GM18502 (cell line): ENCODE results near the gene USP51.
"Not testable (repeated sequence)": the region's sequence is repeated elsewhere in the genome, so short reads cannot be mapped to it uniquely, and the experiment has no call there.

Source experiments
- ATAC-seq: cut with Tn5 transposase; IDR thresholded peaks from one replicate; pipeline ENCODE4 v1.9.1; 2021; ENCODE audit warnings: mild to moderate bottlenecking; ENCODE audit not compliant: unreplicated experiment, poor library complexity

USP51 gene

DNA sequence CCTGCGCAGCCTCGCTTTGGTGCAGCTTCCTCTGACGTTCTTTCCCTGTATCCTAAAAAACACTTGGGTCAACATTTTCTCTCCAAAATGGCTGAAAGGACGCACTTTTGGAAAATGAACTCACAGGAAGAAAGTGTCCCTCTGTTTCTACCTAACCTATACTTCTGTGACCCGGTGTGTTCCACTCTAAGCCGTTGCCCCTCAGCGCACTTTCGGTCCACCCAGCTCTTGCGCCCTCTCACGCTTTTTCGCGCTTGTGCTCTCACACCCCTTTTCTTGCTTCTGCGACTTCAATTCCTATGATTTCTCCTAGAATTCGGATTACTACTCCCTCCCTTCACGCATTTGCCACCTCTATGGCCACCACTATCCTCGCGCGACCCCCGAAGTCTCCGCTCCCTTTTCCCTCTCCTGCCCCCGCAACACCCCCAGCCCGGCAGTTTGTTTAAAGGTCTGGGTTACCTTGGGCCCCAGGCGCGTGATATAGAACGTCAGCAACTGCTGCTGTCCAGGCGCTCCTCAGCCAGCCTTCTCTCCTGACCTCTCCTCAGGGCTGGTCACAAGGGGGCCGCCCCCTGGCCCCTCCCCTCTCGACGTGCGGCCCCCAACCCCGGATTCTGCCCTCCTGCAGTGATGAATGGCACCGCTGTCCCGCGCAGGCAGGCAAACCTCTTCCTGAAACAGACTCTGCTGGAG, at the start of gene USP51:
TSS of gene USP51 (minus strand) at position 535 of the 696 bp plus-strand sequence. CDS start 909 bp downstream, outside the sequence.
- ATAC-seq: peak; percentile 63

DNA sequence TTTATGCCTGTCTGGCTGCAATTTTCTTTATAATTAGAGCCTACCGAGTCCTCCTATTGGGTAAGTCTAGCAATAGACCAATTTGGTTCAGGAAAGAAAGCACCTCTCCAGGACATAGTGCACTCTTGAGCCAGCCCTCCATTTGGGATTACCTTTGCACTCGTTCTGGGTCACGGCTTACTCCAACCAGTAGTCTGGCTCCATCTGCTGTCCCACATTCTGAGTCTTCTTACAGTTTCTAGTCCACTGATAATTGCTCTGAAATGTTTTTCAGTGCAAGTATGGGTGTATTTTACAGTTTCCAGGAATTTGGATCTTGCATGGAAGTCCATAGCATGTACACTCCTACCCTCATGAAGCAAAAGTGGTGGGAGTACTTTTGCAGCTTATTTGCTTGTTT, 34.8 kb upstream of the USP51 start:
- no peak for ATAC-seq

DNA sequence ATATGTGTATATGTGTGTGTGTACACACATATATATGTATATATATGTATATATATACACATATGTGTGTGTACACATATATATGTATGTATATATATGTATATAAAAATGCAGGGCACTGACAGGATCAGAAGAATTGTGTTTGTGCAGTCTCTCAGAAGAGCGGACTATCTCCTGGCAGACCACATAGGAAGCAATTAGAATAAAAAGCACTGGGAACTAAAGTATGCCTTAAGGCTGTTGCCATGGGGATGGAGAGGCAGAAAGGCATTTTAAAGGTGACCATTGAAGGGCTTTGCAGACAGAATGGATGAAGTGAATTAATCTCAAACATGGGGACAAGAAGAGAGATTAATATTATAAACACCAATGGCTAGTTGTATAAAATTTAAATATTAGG, 33.7 kb upstream of the USP51 start:
- ATAC-seq: no peak

DNA sequence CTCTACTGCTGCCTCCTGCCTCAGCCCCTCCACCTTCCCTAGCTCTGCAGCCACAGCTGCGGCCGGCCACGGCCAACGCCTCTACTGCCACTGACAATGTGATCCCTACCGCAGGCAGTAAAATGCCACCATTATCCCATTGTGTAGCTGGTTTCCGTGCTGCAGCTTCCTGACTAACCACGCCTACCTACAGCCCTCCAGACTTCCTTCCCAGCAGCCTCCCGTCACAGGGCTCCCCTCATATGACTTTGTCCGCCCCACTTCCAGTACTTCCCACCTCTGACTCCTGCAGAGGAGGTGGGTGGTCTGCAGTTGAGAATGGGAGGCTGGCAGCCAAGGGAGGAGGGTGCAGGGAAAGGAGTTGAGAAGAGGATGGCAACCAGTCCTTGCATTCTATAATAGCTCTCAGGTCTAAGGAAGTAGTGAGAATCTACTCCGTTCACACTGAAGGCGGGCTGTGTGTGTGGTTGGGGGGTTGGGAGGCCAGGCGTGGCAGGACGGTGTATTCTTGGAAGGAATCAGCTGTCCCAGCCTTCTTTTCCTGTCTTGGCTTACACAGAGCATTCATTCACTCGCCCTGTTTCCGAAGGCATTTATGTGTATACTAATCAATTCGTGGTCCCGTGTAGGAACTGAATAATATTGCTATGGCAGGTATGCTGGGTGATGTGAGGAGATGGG, 33.1 kb upstream of the USP51 start:
- no peak for ATAC-seq

DNA sequence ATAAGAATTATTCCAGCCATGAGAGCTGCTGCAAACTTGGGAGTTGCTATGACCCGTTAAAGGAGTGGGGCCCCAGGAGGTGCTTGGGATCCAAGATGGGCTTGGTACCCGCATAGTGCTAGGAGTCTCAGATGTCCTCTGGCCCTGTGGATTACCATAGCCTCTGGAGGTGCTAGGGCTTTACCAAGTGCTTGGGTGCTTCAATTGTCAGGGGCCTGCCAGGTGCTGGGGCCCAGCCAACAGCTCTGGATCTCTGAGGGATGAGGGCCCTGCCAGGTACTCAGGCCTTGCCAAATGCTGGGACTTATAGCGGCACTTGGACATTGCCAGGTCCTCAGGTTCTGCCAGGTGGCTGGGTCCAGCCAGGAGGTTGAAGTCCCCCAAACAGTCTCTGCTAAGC, 32.0 kb upstream of the USP51 start:
- no peak for ATAC-seq

DNA sequence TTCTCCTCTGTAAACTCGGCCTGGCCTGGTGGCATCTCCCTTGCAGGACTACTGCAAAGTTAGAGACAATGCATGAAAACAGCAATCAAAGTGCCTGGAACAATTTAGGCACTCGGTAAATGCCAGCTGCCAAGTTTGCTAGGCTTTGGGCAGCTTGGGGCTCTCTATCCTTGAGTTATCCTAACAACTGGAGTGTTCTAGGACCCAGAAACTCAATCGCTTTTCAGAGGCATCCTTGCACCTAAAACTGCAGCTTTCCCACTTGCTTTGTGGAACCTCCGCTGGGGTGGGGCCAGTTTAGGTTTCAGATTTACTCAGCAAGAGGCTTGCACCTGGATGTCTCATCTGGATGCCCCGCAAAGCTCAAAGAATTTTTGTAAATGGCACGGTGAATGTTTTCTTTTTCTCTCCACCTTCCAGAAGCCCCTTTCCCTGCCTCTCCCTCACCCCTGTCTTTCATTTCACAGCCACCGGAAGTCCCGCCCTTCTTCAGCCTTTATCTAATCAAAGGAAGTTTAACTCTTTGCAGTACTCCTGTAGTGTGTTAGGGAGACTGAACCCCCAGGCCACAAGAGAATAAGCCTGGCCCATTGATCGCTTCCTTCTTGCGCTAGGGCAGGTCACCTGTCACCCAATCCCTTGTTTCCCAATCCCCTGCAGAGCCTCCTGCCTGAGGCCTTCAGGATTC, 27.3 kb upstream of the USP51 start:
- ATAC-seq: not testable (repeated sequence)

DNA sequence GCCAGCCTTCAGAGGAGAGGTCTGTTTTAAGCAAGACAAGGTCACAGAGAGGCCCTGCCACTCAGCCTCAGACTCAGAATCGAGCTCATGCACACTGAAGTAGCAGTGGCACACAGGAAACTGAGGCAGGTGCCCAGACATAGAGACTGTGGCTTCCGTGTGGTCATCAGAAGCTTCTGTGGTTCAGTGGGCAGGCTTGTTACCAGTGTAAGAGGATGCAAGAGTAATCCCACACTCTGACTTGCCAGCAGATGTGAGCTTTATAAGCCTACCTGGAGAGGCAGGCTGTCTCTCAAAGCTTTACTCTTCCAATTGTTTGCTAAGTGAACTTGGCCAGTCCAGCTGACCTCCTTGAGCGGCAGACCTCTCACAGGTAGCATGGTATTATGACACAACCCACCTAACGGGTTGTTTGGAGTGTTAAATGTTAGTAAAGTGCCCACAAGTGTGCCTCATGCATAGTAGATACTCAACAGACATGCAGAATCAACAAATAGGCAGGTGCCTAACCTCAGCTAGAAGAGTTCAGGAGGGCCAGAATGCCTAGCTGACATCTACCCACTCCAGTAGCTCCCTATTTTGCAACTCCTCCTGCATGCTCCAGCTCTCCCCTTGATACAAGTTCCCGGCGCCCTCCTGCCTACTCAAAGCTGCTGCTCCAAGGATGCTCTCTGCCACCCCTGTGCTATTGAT, 23.5 kb upstream of the USP51 start:
- not testable (repeated sequence) for ATAC-seq

DNA sequence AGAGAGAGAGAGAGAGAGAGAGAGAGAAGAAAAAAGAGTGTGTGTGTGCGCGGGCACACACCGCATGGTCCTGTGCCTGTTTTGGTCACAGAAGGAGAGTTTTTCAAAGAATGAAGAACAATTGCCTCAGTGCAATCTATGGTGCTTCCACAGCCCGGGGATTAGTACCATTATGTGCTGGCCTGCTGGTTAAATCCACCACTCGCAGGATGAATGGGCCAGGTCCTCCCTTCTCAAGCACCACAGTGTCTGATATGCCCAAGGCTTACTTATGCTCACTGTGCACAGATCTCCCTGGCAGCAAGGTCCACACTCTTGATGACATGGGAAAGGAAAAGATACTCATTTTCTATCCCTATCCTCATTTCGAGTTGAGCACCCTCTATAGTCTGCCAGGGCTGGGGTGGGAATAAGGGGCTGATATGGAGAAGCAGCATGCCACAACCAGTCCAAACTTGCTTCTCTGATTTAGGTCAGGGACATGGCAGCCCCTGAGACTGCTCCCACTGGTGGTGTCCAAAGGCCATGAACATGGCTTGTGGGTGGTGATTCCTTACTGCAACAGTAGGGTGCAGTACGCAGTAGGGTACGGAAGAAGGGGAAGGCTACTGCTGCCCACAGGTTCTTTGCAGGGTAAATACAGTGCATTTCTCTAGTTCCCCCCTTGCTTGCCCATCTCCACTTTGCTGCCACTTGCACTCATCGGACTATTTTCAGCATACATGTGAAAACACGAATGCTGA, 18.9 kb upstream of the USP51 start:
- peak; percentile 47 for ATAC-seq

DNA sequence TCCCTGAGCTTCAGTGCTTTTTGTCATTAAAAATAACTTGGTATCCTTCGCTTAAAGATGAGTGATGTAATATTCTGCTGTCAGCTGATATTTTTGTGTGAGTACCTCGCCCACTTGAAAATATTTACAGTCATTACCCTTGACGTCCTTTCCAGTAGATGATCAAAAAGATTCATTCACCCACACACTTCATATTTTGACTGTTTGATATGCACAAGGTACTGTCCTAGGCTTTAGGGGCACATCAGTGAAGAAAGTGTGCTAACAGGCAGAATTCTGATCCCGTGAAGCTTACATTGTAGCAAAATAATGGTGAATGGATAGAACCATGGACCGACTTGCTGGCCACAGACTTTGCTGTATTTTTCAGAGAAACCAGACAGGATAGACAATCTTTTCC, 18.1 kb upstream of the USP51 start:
- not testable (repeated sequence) for ATAC-seq

DNA sequence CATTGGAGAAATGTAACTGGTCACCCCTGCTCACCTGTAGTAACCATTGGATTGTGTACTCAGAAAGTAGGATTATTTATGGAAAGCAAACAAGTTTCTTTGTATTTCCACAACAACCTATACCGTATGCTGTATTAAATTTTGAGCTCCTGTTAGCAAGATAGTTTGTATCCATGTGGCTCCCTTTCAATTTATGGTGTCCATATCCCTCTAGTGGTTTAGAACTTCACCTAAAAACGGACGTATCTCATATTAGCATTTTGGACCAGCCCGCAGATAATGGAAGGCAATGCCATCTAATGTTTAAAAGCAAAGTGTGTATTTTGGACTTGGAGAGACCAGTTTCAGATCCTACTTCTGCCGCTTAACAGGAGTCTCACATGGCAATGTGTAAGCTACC, 17.4 kb upstream of the USP51 start:
- ATAC-seq: not testable (repeated sequence)

DNA sequence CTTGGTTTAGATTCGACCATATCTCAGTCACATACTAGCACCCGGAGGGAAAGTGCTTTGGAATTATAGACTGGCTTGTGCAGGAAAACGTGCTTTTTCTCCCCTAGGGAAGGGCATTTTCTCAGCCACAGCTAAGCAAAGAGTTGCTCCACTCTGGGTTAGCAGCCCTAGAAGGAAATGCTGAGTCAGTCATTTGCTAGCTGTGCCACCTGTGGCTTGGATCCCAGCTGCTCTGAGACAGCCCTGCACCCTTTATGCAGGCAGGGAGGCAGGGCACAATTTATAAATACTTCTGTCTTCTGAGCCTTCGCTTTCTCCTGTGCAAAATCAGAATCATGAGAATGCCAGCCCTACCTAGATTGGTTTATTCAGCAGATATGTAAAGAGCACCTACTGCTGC, 1.3 kb upstream of the USP51 start:
- no peak for ATAC-seq

DNA sequence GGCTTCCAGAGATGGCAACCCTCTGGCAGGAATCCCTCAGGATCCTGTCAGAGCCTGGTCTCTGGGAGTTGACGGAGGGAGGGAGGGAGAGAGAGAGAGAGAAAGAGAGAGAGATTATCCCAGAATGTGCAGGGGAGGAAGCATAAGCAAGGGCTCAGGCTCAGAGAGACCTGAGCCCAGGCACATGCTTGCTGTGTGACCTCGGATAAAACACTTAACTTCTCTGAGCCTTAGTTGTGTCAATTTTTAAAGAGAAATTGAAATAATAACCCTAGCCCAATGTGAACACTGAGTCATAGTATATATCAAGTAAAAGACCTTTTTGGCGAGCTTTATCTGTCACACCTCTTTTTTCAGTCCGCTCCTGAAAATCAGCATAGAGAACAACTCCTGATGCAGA, 473 bp upstream of the USP51 start:
- no peak for ATAC-seq

DNA sequence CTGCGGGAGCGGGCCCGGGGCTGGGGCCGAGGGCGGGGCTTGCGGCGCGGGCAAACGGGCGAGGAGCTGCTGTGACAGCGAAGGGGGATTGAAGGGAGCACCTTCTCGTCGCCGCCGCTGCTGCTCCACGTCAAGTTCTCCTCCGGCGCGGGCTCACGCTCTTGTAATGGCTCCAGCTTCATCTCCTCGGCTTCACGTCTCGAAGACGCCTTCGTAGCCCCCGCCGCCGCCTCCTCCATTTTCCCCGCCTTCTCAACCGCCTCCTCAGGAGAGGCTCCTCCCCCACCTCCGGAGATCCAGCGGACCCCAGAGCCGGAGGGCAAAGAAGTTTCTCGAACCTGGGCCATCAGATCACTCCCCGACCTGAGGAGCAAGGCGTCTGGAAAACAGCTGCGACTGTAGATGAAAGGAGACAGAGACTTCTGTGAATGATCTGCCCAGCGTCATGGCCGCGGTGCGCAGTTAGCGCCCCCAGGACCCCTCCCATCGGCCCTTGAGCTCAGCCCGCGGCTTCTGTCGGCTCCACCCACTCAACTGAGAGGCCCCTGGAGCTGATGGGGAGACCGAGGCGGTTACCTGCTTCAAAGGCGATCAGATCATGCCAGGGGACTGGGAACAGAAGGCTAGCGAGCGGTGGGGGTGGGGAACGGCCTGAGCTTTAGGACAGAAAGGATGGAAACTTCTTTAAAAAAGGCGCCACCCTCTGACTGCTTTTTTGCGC, 895 bp downstream of the USP51 start:
- ATAC-seq: peak; percentile 66

DNA sequence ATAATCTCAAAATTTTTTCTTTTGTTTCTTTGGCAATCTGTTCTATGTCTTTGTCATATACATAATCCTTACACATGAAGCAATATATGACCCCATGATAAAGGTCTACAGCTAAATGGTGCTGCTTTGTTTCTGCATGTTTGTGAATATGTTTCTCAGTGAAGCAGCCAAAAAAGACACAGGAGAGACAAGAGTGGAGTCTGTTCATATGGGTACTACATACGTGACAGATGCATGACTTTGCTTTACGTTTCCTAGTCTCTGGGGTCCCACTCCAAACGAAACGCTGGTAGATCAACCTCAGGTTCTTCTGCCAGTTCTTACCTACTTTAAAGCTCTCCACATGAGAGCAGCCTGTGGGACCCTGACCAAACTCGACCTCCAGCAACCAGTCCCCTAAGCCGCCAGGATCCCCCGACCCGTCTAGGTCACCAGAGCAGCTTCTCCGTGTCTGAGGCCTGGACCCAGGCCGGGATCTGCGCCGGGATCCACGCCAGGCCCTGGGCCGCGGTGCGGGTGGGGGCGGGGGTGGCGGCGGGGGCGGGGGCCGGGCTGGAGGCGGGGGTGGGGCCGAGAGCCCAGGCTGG, 1.5 kb downstream of the USP51 start:
- no peak for ATAC-seq

DNA sequence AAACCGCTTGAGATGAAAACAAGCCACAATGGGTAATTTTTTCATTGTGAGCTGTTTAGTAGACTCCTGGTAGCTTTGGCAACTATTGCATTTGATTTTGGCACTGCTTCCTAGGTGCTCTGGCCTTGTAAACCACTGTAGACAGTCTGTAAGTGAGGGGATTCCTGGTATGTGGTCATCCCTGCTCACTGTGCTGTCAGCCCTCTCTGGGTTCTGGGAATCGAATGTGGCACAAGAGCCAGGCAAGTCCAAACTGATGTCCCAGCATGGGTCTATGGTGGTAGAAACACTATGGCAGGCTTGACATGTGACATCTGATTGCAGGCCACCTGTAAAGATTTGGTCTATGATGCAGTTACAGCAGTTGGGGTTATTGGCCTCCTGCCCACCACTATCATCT, 2.5 kb downstream of the USP51 start:
- no peak for ATAC-seq

DNA sequence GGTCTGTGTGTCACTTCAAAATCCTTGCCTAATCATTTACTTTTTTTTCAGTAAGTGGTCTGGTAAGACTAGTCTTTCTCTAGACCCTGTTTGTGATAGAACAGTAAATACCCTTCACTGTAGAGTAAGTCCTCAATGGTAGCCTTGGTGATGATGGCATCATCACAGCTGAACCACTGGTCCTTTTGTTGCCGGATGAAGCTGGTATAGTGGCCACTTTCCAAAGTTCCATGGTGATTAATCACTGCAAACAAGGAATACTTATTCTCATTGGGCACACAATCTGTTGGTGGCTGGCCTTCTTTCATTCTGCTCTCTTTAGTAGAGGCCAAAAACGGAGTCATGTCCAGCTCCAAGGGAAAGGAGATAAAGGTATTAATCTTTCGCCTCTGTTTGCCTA, 2.9 kb downstream of the USP51 start:
- no peak for ATAC-seq

DNA sequence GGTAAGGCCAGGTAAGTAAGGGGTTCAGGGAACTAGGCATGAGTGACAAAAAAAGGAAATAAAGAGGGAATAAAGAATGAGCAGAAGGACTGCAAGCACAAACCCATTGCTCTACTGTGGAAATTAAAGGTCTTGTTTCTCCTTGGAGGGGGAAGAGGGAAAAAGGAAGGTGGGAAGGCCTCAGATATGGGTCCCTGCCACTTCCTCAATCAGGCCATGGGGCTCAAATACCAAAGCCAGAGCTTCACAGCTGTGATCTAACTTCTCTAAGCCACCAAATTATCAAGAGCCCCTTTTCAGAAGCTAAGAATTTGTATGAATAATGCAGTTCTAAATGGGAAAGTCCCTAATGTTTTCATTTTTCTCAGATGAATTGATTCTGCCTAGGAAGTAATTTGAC, 4.7 kb downstream of the USP51 start:
- ATAC-seq: no peak

DNA sequence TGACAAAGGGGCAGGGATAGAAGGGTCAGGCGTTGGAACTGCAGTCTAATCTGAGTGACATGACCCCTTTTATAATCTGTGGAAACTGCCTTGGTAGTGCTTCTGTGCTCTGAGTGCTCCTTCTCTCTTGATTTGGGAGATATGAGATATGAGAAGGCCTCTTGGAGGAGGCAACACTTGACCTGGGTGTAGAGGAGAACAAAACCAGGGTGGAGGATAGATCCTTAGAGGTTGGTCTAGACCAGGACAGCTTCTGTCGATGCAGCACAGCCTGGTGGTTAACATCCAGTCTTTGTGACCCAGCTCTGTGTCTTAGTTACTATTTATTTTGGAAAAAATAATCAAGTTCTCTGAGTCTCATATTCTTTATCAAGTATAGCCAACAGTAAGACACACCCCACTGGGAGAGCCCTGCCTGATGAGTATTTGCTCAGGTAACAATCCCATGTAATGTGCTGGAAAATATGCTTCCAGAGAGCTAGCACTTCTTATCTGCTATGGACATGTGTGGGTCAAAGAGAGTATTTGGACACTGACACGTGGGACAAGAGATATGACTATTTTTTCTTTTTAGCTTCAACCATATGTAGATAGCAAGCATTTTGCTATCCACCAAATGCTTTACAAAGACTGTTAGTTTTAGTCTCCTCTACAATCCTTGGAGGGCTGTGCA, 9.1 kb downstream of the USP51 start:
- no peak for ATAC-seq

DNA sequence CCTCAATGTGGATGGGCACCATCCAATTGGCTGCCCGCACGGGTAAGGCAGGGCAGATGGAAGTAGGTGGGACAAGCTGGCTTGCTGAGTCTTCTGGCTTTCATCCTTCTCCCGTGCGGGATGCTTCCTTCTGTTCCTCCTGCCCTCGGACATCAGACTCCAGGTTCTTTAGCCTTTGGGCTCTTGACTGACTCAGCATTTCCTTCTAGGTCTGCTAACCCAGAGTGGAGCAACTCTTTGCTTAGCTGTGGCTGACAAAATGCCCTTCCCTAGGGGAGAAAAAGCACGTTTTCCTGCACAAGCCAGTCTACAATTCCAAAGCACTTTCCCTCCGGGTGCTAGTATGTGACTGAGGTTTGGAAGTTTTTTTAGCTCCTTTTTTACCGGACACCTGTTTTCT, 9.7 kb downstream of the USP51 start:
- not testable (repeated sequence) for ATAC-seq
